Tibial artery (tissue), 4 donors: ENCODE results near the gene GOSR2.

Experiments used
- DNase-seq, 2 donors: peaks; one replicate each; pipeline ENCODE4 v3.0.0-alpha.2; 2019
- H3K27ac ChIP-seq, 2 donors: fragments of 200-600 bp; sonication (generic) in 1 of 2; 1 replicate in 1 of 2; 2 replicates in 1 of 2; pipeline ENCODE4 v1.5.1; 2018 to 2019; ENCODE audit warnings: mild to moderate bottlenecking in 1 of 2
- H3K27me3 ChIP-seq, 2 donors: fragments of 200-600 bp; sonication (generic) in 1 of 2; one replicate each; pipeline versions ENCODE4 v1.5.1 to v1.6.0; 2016 to 2019
- H3K36me3 ChIP-seq, 3 donors: fragments of 200-600 bp; sonication (generic) in 2 of 3; one replicate each; pipeline ENCODE4 v1.5.1; 2016 to 2019; ENCODE audit warnings: mild to moderate bottlenecking in 2 of 3
- H3K4me1 ChIP-seq, 4 donors: fragments of 200-600 bp; sonication (generic) in 2 of 4; 1 replicate in 3 of 4; 2 replicates in 1 of 4; pipeline ENCODE4 v1.5.1; 2016 to 2019
- H3K4me3 ChIP-seq, 2 donors: fragments of 200-600 bp; sonication (generic) in 1 of 2; 1 replicate in 1 of 2; 2 replicates in 1 of 2; pipeline ENCODE4 v1.5.1; 2018 to 2019; ENCODE audit warnings: mild to moderate bottlenecking in 2 of 2
- H3K9me3 ChIP-seq, 3 donors: fragments of 200-600 bp; sonication (generic) in 1 of 3; one replicate each; pipeline ENCODE4 v1.5.1; 2016 to 2019
- intact Hi-C: fragments of 100-400 bp; cut with DNase I; formaldehyde crosslinking; loops from one replicate; pipeline ENCODE4 v1.15.0; 2023; ENCODE audit warnings: low total_unique reads
- TF ChIP-seq, protein P1 (sequence below), 2 experiments: fragments of 200-600 bp in 1 of 2; fragments of 450-650 bp in 1 of 2; IDR thresholded peaks; one replicate each; pipeline ENCODE4 v1.5.1; 2017 to 2019; ENCODE audit warnings: antibody characterized with exemption in 2 of 2, mild to moderate bottlenecking in 1 of 2, moderate library complexity in 1 of 2

GOSR2 gene

DNA sequence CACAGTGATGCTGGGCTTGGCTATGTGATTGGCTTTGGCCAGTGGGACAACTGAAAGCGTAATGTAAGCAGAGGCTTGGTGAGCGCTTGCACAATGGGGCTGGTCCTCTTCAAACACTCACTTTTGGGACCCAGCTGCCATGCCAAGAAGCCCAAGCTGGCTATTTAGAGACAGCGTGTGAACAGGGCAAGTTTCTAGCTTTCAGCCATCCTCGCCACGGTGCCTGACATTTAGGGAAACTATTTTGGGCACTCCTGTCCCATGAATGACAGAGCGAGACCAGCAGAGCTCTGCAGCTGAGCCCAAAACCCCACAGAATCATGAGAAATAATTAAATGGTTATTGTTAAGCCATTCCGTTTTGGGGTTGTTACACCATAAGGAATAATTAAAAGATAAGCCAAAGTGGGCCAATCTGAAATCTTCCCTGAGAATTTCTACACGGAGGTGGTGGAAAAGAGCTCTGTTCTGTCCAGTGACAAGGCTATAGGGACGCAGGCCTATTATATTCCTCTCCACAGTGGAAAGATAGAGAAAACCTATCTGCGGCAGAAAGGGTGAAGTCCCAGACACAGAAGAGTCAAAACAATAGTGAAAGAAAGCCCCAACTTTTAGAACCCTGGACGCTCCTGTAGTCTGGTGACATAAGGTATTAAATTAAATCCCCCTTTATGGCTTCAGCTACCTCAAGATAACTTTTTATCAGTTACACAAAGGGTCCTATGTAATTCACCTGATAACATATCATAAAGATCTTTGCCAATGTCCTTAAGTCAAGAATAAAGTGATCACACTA is 66.9 kb downstream of the GOSR2 start:
- no peak for DNase-seq
- TF ChIP-seq, protein P1, sequence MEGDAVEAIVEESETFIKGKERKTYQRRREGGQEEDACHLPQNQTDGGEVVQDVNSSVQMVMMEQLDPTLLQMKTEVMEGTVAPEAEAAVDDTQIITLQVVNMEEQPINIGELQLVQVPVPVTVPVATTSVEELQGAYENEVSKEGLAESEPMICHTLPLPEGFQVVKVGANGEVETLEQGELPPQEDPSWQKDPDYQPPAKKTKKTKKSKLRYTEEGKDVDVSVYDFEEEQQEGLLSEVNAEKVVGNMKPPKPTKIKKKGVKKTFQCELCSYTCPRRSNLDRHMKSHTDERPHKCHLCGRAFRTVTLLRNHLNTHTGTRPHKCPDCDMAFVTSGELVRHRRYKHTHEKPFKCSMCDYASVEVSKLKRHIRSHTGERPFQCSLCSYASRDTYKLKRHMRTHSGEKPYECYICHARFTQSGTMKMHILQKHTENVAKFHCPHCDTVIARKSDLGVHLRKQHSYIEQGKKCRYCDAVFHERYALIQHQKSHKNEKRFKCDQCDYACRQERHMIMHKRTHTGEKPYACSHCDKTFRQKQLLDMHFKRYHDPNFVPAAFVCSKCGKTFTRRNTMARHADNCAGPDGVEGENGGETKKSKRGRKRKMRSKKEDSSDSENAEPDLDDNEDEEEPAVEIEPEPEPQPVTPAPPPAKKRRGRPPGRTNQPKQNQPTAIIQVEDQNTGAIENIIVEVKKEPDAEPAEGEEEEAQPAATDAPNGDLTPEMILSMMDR (IDR thresholded peaks at IDR 0.05) = no peak
- intact Hi-C loops = no loop called here
- Histone ChIP-seq H3K36me3 (no peaks in the 10 kb centered on the region), H3K9me3 (no peaks in the 10 kb centered on the region), H3K4me1 (peaks cover 0 to under 1% (median 0%) of the 10 kb centered on the region in 4 donors), H3K27ac (no peak overlapping the region), H3K4me3 (no peak overlapping the region), H3K27me3 (no peaks in the 10 kb centered on the region)

DNA sequence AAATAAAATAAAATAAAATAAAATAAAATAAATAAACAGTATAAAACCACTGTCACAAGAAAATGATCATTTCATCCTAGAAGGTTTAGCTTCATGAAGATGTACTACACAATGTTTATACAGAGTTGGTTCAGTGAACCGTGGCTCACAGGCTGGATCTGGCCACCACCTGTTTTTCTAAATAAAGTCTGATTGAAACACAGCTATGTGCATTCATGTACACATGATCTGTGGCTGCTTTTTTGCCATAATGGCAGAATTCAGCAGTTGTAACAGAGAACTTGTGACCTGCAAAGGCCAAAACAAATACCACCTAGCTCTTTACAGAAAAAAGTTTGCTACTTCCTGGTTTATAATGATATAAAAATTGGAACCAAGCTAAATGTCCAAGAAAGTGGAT is 68.7 kb downstream of the GOSR2 start:
- no peak overlapping the region for H3K4me3 ChIP-seq
- no peak for DNase-seq
- H3K27me3 ChIP-seq = no peaks in the 10 kb centered on the region
- intact Hi-C loops = no loop called here
- no peaks in the 10 kb centered on the region for H3K36me3 ChIP-seq
- no peak overlapping the region for H3K27ac ChIP-seq
- no peaks in the 10 kb centered on the region for H3K4me1 ChIP-seq
- TF ChIP-seq, protein P1 (IDR thresholded peaks at IDR 0.05) = no peak
- no peaks in the 10 kb centered on the region for H3K9me3 ChIP-seq
